PC-3 (cell line): ENCODE measurements around the gene OR12D1.

ENCODE experiments used
- EZH2 ChIP-seq: fragments of 300-600 bp; sonication (generic); IDR thresholded peaks from one replicate; pipeline ENCODE4 v1.6.1; 2017; ENCODE audit warnings: antibody characterized with exemption, mild to moderate bottlenecking, low read length; ENCODE audit not compliant: unreplicated experiment
- TF ChIP-seq, protein P1 (sequence below): fragments of 300-600 bp; sonication (generic); conservative IDR thresholded peaks from 2 replicates; pipeline ENCODE4 v1.5.1; 2017; ENCODE audit warnings: antibody characterized with exemption, low read depth, mild to moderate bottlenecking, low read length

DNA sequence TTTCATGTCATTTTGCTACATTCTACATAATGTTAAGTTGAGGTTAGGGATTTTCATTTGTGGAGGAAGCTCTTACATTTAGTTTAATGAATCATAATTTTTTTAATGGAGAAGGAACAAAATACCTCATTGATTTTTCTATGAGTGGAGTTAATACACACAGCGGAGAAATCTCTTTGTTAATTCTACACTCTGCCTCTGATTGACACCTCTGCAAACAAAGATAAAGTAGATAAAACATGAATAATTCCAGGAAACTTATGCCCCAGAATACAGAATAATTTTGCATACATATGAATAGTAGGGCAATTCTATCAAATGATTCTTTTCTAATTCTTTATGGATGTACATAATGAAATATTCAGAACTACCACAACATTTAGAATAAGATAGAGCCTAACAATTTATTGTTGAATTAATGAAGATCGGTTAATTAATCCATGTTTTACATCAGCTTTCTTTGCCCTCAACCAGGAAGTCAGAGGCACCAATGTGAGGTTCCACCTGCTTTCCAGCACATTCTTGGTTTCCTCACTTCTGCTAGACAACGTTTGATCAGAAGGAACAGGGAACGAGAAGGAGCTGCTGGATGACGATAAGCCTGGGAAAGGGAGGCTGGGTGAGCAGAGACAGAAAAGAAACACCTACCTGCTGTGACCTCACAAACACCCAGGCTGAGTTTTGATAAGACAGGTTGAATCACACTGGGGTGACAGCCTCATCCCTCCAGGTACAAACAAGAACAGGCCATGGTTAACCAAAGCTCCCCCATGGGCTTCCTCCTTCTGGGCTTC, 46.5 kb downstream of the OR12D1 start:
- no peak for TF ChIP-seq EZH2
- TF ChIP-seq, protein P1, sequence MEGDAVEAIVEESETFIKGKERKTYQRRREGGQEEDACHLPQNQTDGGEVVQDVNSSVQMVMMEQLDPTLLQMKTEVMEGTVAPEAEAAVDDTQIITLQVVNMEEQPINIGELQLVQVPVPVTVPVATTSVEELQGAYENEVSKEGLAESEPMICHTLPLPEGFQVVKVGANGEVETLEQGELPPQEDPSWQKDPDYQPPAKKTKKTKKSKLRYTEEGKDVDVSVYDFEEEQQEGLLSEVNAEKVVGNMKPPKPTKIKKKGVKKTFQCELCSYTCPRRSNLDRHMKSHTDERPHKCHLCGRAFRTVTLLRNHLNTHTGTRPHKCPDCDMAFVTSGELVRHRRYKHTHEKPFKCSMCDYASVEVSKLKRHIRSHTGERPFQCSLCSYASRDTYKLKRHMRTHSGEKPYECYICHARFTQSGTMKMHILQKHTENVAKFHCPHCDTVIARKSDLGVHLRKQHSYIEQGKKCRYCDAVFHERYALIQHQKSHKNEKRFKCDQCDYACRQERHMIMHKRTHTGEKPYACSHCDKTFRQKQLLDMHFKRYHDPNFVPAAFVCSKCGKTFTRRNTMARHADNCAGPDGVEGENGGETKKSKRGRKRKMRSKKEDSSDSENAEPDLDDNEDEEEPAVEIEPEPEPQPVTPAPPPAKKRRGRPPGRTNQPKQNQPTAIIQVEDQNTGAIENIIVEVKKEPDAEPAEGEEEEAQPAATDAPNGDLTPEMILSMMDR, result no peak
